Mesothelial cell of epicardium (in vitro differentiated cells): ENCODE data around the gene PDE8A. TPM values are rescaled to one million over a fixed set of nuclear protein-coding genes. Genes with fewer than 3 reads are reported as not detected.
A peak's percentile ranks its signal among the peaks of the same experiment; 100 is the strongest.
"Not testable (repeated sequence)": the region's sequence is repeated elsewhere in the genome, so short reads cannot be mapped to it uniquely, and the experiment has no call there.

ENCODE experiments used
- DNase-seq, 2 experiments: peaks; one replicate each; pipeline ENCODE4 v3.0.0; 2021; ENCODE audit warnings: low spot score in 2 of 2; ENCODE audit not compliant: unreplicated experiment in 2 of 2
- H3K27ac Mint-ChIP-seq: 2 replicates; pipeline ENCODE4 v1.8.0; 2021; ENCODE audit warnings: mixed read lengths
- H3K27me3 Mint-ChIP-seq: 2 replicates; pipeline ENCODE4 v1.8.0; 2021; ENCODE audit warnings: low read depth, mixed read lengths
- H3K36me3 Mint-ChIP-seq: 2 replicates; pipeline ENCODE4 v1.8.0; 2021; ENCODE audit warnings: mixed read lengths
- H3K4me1 Mint-ChIP-seq: 2 replicates; pipeline ENCODE4 v1.8.0; 2021; ENCODE audit warnings: mixed read lengths
- H3K4me3 Mint-ChIP-seq: 2 replicates; pipeline ENCODE4 v1.8.0; 2021; ENCODE audit warnings: mild to moderate bottlenecking, moderate library complexity, mixed read lengths
- H3K9me3 Mint-ChIP-seq: 2 replicates; pipeline ENCODE4 v1.8.0; 2021; ENCODE audit warnings: mixed read lengths
- total RNA-seq: library from RNA; stranded (reverse); gene quantifications from 3 replicates; pipeline ENCODE4 v1.2.1, GENCODE V29; 2021
- TF ChIP-seq, protein P1 (sequence below): fragments of 200-600 bp; sonication (generic); IDR thresholded peaks from one replicate; pipeline ENCODE4 v1.5.0; 2021; ENCODE audit warnings: antibody characterized with exemption; ENCODE audit not compliant: unreplicated experiment

The PDE8A gene
- total RNA-seq, 1 donor from 2014 or later = 36.7 TPM

DNA sequence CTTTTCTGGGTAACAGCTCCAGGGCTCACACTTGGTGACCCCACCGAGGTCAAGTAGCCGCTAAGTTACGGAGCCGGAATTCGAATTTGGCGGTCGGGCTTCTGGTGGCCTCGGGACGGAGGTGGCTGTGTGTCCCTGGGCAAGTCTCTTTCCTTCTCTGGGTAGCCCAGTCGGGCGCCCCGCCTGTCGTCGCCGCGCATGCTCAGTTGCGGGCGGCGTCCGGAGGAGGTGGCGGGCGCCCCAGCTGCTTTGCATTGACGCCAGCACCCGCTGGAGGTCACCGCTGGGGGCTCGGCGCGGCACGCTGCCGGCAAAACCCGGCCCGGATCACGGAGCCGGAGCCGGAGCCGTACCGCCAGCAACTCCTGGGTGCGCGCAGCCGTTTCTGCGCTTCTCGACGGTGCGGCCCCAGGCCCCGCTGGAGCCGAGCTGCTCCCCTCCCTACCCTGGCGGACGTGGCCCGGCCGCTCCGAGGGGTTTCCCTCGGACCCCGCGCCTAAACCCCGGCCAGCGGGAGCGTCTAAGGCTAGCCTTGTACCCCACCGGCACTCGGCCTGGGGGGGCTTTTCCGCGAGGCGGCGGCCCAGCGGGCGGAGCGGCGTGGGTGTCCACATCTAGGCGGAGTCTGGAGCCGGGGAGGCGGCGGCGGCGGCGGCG is 474 bp upstream of the PDE8A start:
- Mint-ChIP-seq H3K4me1 (peaks cover 28% of the 10 kb centered on the region), H3K4me3 (peak overlapping the region; percentile 86), H3K27ac (peak overlapping the region; percentile 92), H3K27me3 (peaks cover 21% of the 10 kb centered on the region), H3K36me3 (no peaks in the 10 kb centered on the region), H3K9me3 (no peaks in the 10 kb centered on the region)
- TF ChIP-seq, protein P1, sequence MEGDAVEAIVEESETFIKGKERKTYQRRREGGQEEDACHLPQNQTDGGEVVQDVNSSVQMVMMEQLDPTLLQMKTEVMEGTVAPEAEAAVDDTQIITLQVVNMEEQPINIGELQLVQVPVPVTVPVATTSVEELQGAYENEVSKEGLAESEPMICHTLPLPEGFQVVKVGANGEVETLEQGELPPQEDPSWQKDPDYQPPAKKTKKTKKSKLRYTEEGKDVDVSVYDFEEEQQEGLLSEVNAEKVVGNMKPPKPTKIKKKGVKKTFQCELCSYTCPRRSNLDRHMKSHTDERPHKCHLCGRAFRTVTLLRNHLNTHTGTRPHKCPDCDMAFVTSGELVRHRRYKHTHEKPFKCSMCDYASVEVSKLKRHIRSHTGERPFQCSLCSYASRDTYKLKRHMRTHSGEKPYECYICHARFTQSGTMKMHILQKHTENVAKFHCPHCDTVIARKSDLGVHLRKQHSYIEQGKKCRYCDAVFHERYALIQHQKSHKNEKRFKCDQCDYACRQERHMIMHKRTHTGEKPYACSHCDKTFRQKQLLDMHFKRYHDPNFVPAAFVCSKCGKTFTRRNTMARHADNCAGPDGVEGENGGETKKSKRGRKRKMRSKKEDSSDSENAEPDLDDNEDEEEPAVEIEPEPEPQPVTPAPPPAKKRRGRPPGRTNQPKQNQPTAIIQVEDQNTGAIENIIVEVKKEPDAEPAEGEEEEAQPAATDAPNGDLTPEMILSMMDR = peak; percentile 40
- peak; percentile 88 to 96 for DNase-seq

DNA sequence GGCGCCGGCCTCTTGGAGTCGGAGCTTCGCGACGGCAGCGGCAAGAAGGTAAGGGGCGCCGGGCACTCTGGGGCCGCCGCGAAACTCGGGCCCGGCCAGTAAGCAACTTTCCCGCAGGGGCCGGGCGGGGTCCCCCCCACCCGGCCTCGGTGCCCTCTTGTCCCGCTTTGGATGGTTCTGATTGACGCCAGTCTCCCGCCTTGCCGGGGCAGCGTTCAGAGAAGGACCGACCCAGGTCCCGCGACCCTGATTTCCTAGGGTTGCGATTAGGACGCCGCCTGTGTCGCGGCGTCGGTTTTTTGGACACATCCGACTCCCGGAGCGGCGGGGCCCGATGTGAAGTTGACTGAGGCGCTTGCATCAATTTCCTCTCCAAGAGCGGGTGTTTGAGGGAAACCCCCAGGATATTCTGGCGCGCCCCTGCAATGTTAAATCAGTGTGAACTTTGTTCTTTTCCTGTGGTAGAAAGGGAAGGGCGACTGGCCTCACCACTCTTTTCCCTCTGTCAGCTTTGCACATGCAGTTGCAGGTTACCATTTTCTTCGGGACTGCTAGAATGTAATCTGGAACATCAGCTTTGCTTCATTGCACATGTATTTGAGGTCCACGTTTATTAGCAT is 755 bp downstream of the PDE8A start:
- peak in 1 of 2 experiments; percentile 43 for DNase-seq
- Mint-ChIP-seq H3K4me1 (peaks cover 31% of the 10 kb centered on the region), H3K36me3 (no peaks in the 10 kb centered on the region), H3K4me3 (peak overlapping the region; percentile 82), H3K27me3 (peaks cover 21% of the 10 kb centered on the region), H3K27ac (peak overlapping the region; percentile 64), H3K9me3 (no peaks in the 10 kb centered on the region)
- TF ChIP-seq, protein P1 = no peak

DNA sequence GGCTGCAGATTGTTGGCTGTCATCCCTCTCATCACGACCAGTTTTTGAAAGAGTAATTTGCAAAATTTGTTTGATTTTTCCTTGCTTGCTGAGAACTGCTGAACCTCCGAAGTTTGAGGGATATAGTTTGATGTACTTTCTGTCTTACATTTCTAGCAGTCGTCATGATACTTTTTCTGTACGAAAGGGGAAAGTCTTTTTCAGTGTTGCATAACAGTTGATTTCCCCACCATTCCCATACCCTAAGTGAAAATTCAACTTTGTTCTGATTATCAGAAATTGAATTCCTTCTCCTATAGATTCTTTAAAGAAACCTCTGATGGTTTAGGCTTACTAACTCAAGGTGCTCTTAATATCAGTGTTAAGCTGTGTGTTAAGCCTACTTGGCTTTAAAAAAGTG is 1.6 kb downstream of the PDE8A start:
- peaks cover 21% of the 10 kb centered on the region for H3K27me3 Mint-ChIP-seq
- no peaks in the 10 kb centered on the region for H3K36me3 Mint-ChIP-seq
- TF ChIP-seq, protein P1 = no peak
- H3K4me3 Mint-ChIP-seq = peak overlapping the region; percentile 82
- H3K4me1 Mint-ChIP-seq = peaks cover 31% of the 10 kb centered on the region
- no peak overlapping the region for H3K27ac Mint-ChIP-seq
- DNase-seq = no peak
- no peaks in the 10 kb centered on the region for H3K9me3 Mint-ChIP-seq

DNA sequence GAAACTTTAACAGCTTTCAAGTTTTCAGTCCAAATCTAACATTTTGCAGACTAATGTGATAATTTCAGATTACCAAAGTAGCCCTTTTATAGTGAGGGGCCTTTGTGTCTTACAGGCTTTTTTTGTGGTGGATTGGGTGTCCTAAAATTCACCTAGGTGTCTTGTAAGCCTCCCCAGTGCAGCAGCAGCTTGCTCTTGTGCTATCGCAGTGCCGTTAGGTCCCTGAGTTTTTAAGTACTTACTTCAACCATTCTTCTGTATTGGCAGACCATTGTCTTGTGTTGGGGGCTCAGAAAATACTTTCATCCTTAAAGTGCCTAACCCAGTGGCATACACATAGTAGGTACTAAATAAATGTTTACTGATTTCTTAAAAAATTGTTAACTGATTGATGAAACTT is 2.1 kb downstream of the PDE8A start:
- peaks cover 21% of the 10 kb centered on the region for H3K27me3 Mint-ChIP-seq
- no peak overlapping the region for H3K4me3 Mint-ChIP-seq
- H3K36me3 Mint-ChIP-seq = no peaks in the 10 kb centered on the region
- TF ChIP-seq, protein P1 = no peak
- no peak for DNase-seq
- no peaks in the 10 kb centered on the region for H3K9me3 Mint-ChIP-seq
- H3K4me1 Mint-ChIP-seq = peaks cover 31% of the 10 kb centered on the region
- H3K27ac Mint-ChIP-seq = no peak overlapping the region

DNA sequence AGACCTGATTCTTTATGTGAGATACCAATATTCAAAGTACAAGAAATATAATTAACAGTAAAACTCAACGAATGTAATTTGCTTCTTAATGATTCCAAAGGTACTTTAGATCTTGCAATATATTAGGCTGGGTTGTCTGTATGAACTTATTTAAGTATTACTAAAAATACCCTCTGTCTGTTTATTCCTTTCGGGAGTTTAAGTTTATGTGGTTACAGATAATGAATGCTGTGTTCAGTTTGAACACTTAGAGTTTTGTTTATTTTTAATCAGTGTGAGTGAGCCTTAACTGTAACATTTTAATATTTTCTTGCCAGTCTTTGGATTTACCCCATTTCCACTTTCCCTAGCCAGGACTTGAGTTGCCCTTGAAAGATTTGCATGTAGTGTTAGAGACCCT is 3.5 kb downstream of the PDE8A start:
- H3K27me3 Mint-ChIP-seq = peaks cover 16% of the 10 kb centered on the region
- TF ChIP-seq, protein P1 = no peak
- H3K27ac Mint-ChIP-seq = no peak overlapping the region
- no peaks in the 10 kb centered on the region for H3K9me3 Mint-ChIP-seq
- DNase-seq = no peak
- peaks cover 21% of the 10 kb centered on the region for H3K4me1 Mint-ChIP-seq
- H3K4me3 Mint-ChIP-seq = no peak overlapping the region
- H3K36me3 Mint-ChIP-seq = no peaks in the 10 kb centered on the region

DNA sequence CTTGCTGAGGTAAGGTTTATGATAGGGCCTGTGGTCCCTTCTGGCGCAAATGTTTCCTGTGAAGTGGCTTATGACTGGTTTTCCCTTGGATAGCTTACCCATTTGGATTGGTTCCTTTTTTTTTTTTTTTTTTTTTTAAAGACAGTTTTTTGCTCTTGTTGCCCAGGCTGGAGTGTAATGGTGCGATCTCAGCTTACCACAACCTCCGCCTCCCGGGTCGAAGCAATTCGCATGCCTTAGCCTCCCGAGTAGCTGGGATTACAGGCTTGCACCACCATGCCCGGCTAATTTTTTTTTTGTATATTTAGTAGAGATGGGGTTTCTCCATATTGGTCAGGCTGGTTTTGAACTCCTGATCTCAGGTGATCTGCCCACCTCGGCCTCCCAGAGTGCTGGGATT is 5.7 kb downstream of the PDE8A start:
- DNase-seq, H3K4me3 Mint-ChIP-seq, H3K9me3 Mint-ChIP-seq, H3K27ac Mint-ChIP-seq, H3K36me3 Mint-ChIP-seq: not testable (repeated sequence)
- H3K27me3 Mint-ChIP-seq = peaks cover 15% of the 10 kb centered on the region
- peaks cover 24% of the 10 kb centered on the region for H3K4me1 Mint-ChIP-seq
